Panc1 (cell line): ENCODE data around the gene MYEOV.

ENCODE experiments used
- CTCF ChIP-seq: fragments of 450-650 bp; IDR thresholded peaks from 2 replicates; pipeline ENCODE4 v1.5.1; 2017; ENCODE audit warnings: mild to moderate bottlenecking
- POLR2AphosphoS5 ChIP-seq: IDR thresholded peaks from 2 replicates; pipeline ENCODE4 v1.6.1; 2012; ENCODE audit warnings: mild to moderate bottlenecking, low read depth, low read length, moderate library complexity
- REST ChIP-seq, 2 experiments: IDR thresholded peaks; 2 replicates each; pipeline ENCODE4 v1.6.1; 2011 to 2012; ENCODE audit warnings: low read depth in 2 of 2, control low read depth in 1 of 2, low read length in 1 of 2, mild to moderate bottlenecking in 1 of 2, moderate library complexity in 1 of 2; ENCODE audit not compliant: insufficient read depth in 1 of 2
- TCF7L2 ChIP-seq: IDR thresholded peaks from 2 replicates; pipeline ENCODE4 v1.6.1; 2011; ENCODE audit warnings: mild to moderate bottlenecking, low read depth, low read length, inconsistent platforms

GRCh38 chr11:69342588-69343330, 48.8 kb downstream of the MYEOV start:
- no peak for TF ChIP-seq CTCF
- TF ChIP-seq REST (IDR thresholded peaks at IDR 0.05; ENCODE audit: insufficient read depth in 1 of 2, low read depth in 2 of 2, low read length in 1 of 2) = no peak
- TF ChIP-seq TCF7L2 = no peak
- no peak for TF ChIP-seq POLR2AphosphoS5
